Jurkat, Clone E6-1 (cell line): ENCODE results near the gene DIDO1.

Experiments
- DNase-seq: peaks from one replicate; pipeline ENCODE4 v3.0.0-alpha.2; 2011; ENCODE audit warnings: low read depth, low spot score
- H3K4me3 ChIP-seq: 2 replicates; pipeline ENCODE4 v1.5.1; 2011; ENCODE audit warnings: mild to moderate bottlenecking, low read length, control low read depth, moderate library complexity

Gene DIDO1

DNA sequence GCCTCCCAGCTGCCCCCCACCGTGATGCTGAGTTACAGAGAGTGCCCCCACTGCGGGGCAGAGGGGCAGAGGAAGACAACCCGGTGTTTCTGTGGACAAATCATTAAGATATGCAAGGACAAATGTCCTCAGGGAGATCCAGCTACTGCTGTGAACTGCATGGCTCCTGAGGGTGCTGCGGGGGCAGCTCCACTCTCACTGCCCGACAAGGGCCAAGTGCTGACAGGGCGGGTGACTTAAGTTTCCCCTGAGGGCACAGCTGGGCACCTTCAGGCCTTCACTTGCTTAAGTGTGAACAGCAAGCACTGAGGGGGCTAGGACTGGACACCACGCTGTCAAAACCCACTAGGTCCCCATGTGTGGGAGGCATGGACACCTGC lies 38.5 kb downstream of the DIDO1 start:
- H3K4me3 ChIP-seq: no peak overlapping the region
- DNase-seq: no peak

DNA sequence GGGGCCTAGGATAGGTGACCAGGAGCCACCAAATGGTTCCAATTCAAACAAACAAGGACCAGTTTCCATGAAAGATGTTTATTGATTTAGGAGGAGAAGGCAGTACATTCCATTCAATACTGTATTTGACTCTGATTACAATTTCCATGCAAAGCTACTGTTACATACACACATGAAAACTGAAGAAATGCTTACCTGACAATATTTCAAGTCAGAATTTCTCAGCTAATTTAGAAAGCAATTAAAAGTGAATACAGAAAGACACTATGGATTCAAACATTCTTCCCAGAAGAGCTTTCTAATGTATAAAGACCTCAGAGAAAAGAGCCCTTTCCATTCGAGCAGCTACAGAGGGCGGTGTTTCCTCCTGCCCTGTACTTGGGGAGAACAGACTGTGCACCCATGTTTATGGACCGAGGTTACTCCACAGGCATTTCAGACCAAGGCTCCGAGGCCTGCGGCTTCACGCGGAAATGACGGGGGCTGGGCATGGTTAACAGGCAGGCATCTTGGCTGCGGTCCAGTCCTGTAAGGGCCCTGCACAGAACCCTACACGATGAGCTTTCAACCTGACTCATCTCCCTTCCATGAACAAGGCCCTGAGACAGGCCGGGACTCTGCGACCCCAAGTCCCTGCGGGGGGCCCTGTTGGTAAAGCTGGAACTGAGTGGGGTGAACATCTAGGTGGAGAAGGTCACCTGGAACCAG lies 39.0 kb downstream of the DIDO1 start:
- DNase-seq: no peak
- H3K4me3 ChIP-seq: no peak overlapping the region

DNA sequence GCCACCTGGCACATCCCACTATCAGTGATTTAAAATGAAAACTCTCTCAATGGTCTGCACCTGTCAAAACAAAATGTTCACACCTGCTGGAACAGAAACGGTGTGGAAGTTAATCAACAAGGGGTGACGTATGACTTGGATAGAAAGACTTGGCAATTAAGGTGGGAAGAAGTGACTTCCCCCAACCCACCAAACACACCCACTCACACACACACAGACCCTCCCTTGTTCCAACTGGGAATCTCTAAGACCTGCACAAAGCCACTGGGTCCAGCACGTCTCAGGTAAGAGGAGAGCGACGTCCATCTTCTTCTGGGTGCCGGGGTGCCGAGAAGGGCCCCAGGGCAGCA lies 39.6 kb downstream of the DIDO1 start:
- no peak overlapping the region for H3K4me3 ChIP-seq
- no peak for DNase-seq

GRCh38 chr20:62885896-62886708 lies 40.2 kb downstream of the DIDO1 start:
- no peak overlapping the region for H3K4me3 ChIP-seq
- no peak for DNase-seq

GRCh38 chr20:62885046-62885895 lies 41.0 kb downstream of the DIDO1 start:
- no peak for DNase-seq
- no peak overlapping the region for H3K4me3 ChIP-seq

DNA sequence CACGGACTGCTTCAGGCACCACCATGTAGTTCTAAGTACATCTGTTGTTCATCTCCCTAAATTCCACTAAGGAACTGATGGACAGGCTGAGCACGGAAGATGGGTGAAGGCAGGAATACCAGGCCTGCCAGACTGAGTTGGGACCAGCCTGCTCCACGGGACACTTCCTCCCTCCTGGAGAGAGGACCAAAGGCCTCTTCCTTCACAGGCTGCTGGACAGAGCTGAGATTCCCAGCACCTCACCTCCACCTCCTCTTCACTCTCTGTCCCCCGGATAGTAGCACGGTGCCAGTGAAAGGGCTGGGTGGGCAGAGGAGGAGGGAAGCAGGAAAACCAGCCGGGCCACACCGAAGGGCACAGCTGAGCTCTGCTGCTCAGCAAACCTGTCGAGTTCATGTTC lies 41.7 kb downstream of the DIDO1 start:
- no peak for DNase-seq
- H3K4me3 ChIP-seq: no peak overlapping the region

DNA sequence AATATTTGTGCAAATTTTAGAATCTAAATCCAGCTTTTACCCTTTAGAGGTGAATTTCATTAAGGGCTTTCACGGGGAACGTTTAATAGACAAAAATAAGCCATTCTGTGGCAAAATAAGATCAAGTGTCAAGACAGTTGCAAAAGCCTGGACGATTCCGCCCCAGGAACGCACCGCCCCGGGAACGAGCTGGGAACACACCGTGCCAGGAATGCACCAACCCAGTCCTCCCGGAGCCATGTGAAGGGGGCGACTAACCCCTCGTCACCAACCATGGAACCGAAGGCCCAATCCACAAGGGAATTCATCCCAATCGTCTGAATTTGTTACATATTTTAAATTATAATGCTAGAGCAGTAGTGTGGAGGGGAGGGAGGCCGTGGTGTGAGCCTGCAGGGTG lies 43.9 kb downstream of the DIDO1 start:
- no peak for DNase-seq
- H3K4me3 ChIP-seq: no peak overlapping the region

GRCh38 chr20:62881662-62882395 lies 44.5 kb downstream of the DIDO1 start:
- H3K4me3 ChIP-seq: no peak overlapping the region
- DNase-seq: no peak

GRCh38 chr20:62880935-62881661 lies 45.2 kb downstream of the DIDO1 start:
- DNase-seq: no peak
- no peak overlapping the region for H3K4me3 ChIP-seq

DNA sequence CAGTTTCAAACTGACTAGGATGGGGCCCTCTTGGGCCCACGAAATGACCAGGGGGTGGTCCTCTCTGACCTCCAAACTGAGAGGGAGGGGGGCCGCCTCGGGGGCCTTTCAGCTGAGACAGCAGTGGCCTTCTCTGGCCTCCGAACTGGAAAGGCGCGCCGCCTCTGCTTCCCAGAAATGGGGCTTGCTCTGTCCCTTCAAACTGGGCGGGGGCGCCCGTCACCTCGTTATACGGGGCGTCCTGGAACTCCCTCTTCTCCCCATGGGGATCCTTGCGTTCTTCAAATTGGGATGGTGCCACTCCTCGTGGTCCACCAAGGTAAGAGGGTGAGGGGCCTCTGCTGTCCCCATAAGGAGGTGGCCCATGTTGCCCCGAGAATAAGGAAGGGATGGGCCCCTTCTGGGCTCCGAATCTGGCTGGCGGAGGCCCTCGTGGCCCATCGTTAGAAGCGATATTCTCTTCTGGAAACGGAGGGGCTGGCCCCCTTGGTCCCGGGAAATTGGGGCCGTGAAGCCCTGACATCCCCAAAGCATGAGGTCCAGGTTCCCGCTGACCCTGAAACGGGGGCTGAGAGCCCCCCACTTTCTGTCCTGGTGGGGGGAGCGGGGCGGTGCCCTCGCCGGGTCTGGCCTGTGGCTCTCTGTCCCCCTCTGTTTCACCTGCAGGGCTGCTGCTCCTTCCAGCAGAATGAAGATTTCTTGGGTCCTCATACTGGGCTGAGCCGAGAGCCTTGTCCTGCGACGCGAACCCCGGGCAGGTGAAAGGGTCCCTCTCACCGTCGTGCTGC lies 46.0 kb downstream of the DIDO1 start:
- H3K4me3 ChIP-seq: no peak overlapping the region
- no peak for DNase-seq

DNA sequence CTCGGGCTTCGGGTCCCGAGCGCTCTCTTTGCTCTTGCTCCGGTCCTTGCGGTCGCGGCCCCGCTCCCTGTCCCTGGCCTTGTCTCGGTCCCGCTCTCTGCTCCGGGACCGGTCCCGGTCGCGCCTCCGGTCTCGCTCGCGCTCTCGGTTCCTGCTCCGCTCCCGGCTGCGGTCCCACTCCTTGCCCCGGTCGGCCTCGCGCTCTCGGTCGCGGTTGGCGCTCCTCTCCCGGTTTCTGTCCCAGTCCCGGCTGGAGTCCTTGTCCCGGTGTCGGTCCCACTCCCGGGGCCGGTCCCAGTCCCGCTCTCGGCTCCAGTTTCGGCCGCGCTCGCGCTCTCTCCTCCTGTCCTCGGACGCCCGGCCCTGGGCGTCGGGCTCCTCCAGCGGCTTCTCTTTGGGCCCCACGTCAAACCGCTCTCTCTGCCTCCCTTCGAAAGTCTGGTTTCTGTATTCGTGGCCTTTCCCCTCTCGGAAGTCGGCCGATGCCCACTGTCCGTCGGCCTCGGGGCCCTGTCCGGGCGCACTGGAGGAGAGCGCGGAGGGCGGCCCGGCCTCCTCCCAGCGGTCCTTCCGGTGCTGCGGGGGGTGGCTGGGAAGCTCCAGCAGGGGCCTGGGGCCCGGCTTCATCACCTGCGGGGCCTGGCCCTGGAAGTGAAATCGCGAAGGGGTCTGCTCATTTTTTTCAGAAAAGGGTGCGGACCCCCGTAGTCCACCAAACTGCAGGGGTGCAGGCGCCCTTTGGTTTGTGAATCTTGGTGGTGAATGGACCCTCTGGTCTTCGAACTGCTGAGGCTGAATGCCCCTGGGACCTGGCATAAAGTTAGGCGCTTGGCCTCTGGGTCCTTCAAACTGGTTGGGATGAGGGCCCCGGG lies 46.8 kb downstream of the DIDO1 start:
- DNase-seq: no peak
- no peak overlapping the region for H3K4me3 ChIP-seq

DNA sequence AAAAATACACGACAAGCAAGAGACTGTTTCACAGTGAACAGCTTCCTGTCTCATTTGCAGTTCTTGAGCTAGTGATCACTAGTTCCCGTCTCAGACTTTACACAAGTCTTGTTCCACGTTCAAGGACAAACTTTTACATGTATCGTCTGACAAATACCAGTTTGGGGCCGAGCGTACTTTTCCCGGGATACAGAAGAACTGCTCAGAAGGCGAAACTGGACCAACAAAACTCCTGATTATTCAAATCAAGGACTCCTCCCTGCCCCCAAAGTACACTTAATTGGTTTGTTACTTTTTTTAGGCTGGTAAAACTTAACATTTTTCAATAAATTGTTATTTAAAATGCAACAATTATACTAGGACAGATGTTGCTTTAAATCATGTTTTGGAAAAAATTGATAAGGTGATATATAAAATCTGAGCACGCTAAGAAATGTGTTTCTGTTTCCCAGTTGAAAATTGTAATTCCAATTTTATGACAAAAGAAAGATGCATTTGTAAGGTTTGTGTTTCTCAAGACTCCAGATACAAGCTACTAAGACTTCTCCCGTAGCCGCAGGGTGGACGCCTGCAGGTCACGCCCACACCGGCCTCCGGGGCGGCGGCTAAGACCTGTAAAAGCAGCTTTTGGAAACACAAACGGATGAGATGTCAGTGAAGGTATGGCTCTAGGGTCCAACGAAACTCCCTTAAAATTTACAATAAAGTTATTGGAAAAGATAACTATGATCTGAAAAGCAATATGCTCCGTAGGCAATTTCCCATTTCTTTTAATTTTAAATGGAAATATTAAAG lies 47.9 kb downstream of the DIDO1 start:
- no peak overlapping the region for H3K4me3 ChIP-seq
- no peak for DNase-seq

- no peak overlapping the region for H3K4me3 ChIP-seq
Observed at GRCh38 chr20:62876902-62877816, 49.1 kb downstream of the DIDO1 start.

DNA sequence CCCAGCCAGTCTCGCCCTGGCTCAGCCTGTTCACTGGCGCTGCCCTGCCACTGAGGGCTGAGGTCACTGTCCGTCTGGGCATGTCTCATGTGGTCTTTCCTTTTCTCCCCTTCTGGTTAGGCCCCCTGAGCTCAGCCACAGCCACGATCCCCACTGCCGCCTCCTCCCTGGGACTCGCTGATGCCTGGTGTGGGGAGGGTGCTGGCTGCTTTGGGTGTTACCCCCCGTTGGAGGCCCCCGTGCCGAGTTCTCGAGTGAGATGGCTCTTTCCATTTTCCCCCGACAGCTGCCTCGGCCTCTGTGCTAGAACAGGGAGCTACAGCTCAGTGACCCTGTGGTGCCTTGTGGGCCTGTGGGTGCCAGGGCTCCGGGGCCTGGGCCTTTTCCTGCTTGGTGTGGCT lies 49.8 kb downstream of the DIDO1 start:
- no peak overlapping the region for H3K4me3 ChIP-seq
- no peak for DNase-seq

More at GRCh38 chr20:62876902-62877816, 49.1 kb downstream of the DIDO1 start:
- no peak for DNase-seq
